OCI-LY1 (cell line): ENCODE results near the gene CCT7.

Experiments used
- H2AFZ ChIP-seq: fragments of 200-600 bp; sonication (generic), shearing (Covaris generic); 2 replicates; pipeline ENCODE4 v1.6.0; 2014; ENCODE audit warnings: antibody characterized with exemption, mild to moderate bottlenecking, low read length
- H3F3A ChIP-seq: fragments of 200-600 bp; sonication (generic), shearing (Covaris generic); 2 replicates; pipeline ENCODE4 v1.6.0; 2014; ENCODE audit warnings: mild to moderate bottlenecking, antibody characterized with exemption, low read length, moderate library complexity; ENCODE audit not compliant: insufficient read depth
- H3K27ac ChIP-seq: fragments of 200-600 bp; sonication (generic); 2 replicates; pipeline ENCODE4 v1.5.1; 2014; ENCODE audit warnings: low read length, mixed run types, mild to moderate bottlenecking, low read depth; ENCODE audit not compliant: poor library complexity, severe bottlenecking
- H3K27me3 ChIP-seq: fragments of 200-600 bp; sonication (generic); 2 replicates; pipeline ENCODE4 v1.6.0; 2014; ENCODE audit warnings: antibody characterized with exemption, mild to moderate bottlenecking, low read length, moderate library complexity; ENCODE audit not compliant: insufficient read depth
- H3K36me3 ChIP-seq: fragments of 200-600 bp; sonication (generic); 2 replicates; pipeline ENCODE4 v1.6.1; 2014; ENCODE audit warnings: mild to moderate bottlenecking, antibody characterized with exemption, low read length, moderate library complexity, mixed read lengths; ENCODE audit not compliant: insufficient read depth
- H3K4me1 ChIP-seq: fragments of 200-600 bp; sonication (generic); 2 replicates; pipeline ENCODE4 v1.5.1; 2014; ENCODE audit warnings: mild to moderate bottlenecking, low read length, moderate library complexity; ENCODE audit not compliant: insufficient read depth, severe bottlenecking
- H3K4me2 ChIP-seq: fragments of 200-600 bp; sonication (generic), shearing (Covaris generic); 2 replicates; pipeline ENCODE4 v1.6.1; 2014; ENCODE audit warnings: low read length
- H3K4me3 ChIP-seq: fragments of 200-600 bp; sonication (generic); 2 replicates; pipeline ENCODE4 v1.5.1; 2014; ENCODE audit warnings: low read length, low read depth, mild to moderate bottlenecking, mixed read lengths; ENCODE audit not compliant: poor library complexity, severe bottlenecking
- H3K79me2 ChIP-seq: fragments of 200-600 bp; shearing (Covaris generic); 2 replicates; pipeline ENCODE4 v1.6.1; 2016; ENCODE audit warnings: mixed run types, low read length, mixed read lengths; ENCODE audit not compliant: insufficient read depth
- H3K9ac ChIP-seq: fragments of 200-600 bp; sonication (generic), shearing (Covaris generic); 2 replicates; pipeline ENCODE4 v1.6.1; 2014; ENCODE audit warnings: mild to moderate bottlenecking, low read length, mixed read lengths
- H3K9me2 ChIP-seq: fragments of 200-600 bp; sonication (generic), shearing (Covaris generic); 2 replicates; pipeline ENCODE4 v1.6.1; 2014; ENCODE audit warnings: low read depth, mild to moderate bottlenecking, low read length, mixed read lengths
- H3K9me3 ChIP-seq: fragments of 200-600 bp; shearing (Covaris generic); 2 replicates; pipeline ENCODE4 v1.6.1; 2014; ENCODE audit warnings: low read length, mixed read lengths
- H4K20me1 ChIP-seq: fragments of 200-600 bp; sonication (generic), shearing (Covaris generic); 2 replicates; pipeline ENCODE4 v1.6.0; 2016; ENCODE audit warnings: mild to moderate bottlenecking, low read length; ENCODE audit not compliant: insufficient read depth
- CTCF ChIP-seq: fragments of 200-600 bp; sonication (generic), shearing (Covaris generic); IDR thresholded peaks from 2 replicates; pipeline ENCODE4 v1.5.1; 2017; ENCODE audit warnings: mild to moderate bottlenecking, antibody characterized with exemption, low read length, moderate library complexity, mixed read lengths
- EZH2 ChIP-seq: fragments of 200-600 bp; sonication (generic), shearing (Covaris generic); IDR thresholded peaks from 2 replicates; pipeline ENCODE4 v1.8.0; 2017; ENCODE audit warnings: borderline replicate concordance, mixed run types, mild to moderate bottlenecking, antibody characterized with exemption, low read length, moderate library complexity, mixed read lengths

The CCT7 gene

GRCh38 chr2:73256618-73256922 lies 22.5 kb downstream of the CCT7 start:
- H3K4me1 ChIP-seq: no peaks in the 10 kb centered on the region
- H4K20me1 ChIP-seq: no peaks in the 10 kb centered on the region

GRCh38 chr2:73257021-73257420 lies 22.9 kb downstream of the CCT7 start:
- Histone ChIP-seq H3K4me1 (no peaks in the 10 kb centered on the region), H3K36me3 (peaks cover 86% of the 10 kb centered on the region), H2AFZ (no peak overlapping the region)

More at GRCh38 chr2:73256618-73256922, 22.5 kb downstream of the CCT7 start:
- Histone ChIP-seq H3K4me2 (no peak overlapping the region), H3F3A (peaks cover 4% of the 10 kb centered on the region; the same call in 1 of the 2 replicates), H3K9ac (no peak overlapping the region), H3K9me3 (no peaks in the 10 kb centered on the region), H3K9me2 (no peaks in the 10 kb centered on the region), H3K79me2 (no peaks in the 10 kb centered on the region), H3K27ac (no peak overlapping the region), H3K4me3 (no peak overlapping the region), H3K27me3 (no peaks in the 10 kb centered on the region), H2AFZ (no peak overlapping the region), H3K36me3 (peaks cover 89% of the 10 kb centered on the region)
- TF ChIP-seq CTCF (no peak), EZH2 (no peak)

GRCh38 chr2:73257425-73258125 lies 23.5 kb downstream of the CCT7 start:
- TF ChIP-seq CTCF: no peak
- TF ChIP-seq EZH2: no peak
- Histone ChIP-seq H3K36me3 (peaks cover 86% of the 10 kb centered on the region), H3K27ac (no peak overlapping the region)

More at GRCh38 chr2:73257021-73257420, 22.9 kb downstream of the CCT7 start:
- H3K27me3 ChIP-seq: no peaks in the 10 kb centered on the region
- H3K4me3 ChIP-seq: no peak overlapping the region
- H3F3A ChIP-seq: peaks cover 4% of the 10 kb centered on the region; the same call in 1 of the 2 replicates
- H3K9me3 ChIP-seq: no peaks in the 10 kb centered on the region
- no peaks in the 10 kb centered on the region for H3K9me2 ChIP-seq
- no peak overlapping the region for H3K27ac ChIP-seq
- H4K20me1 ChIP-seq: no peaks in the 10 kb centered on the region
- H3K79me2 ChIP-seq: no peaks in the 10 kb centered on the region
- no peak for TF ChIP-seq EZH2
- no peak for TF ChIP-seq CTCF
- no peak overlapping the region for H3K9ac ChIP-seq
- H3K4me2 ChIP-seq: no peak overlapping the region

More at GRCh38 chr2:73257425-73258125, 23.5 kb downstream of the CCT7 start:
- Histone ChIP-seq H4K20me1 (no peaks in the 10 kb centered on the region), H3K9me3 (no peaks in the 10 kb centered on the region), H3K4me3 (no peak overlapping the region), H3F3A (peaks cover 4% of the 10 kb centered on the region; the same call in 1 of the 2 replicates), H3K79me2 (no peaks in the 10 kb centered on the region), H3K9me2 (no peaks in the 10 kb centered on the region), H2AFZ (no peak overlapping the region), H3K4me2 (no peak overlapping the region), H3K4me1 (no peaks in the 10 kb centered on the region), H3K9ac (no peak overlapping the region), H3K27me3 (no peaks in the 10 kb centered on the region)
